Fibroblast of lung (primary cell): ENCODE measurements around the gene PPP1R12A.

Experiments used
- EZH2 ChIP-seq: IDR thresholded peaks from 2 replicates; pipeline ENCODE4 v1.5.1; 2012; ENCODE audit warnings: low read length, control low read depth, mild to moderate bottlenecking; ENCODE audit errors: missing control alignments
- TF ChIP-seq, protein P1 (sequence below), 2 donors: IDR thresholded peaks in 1 of 2; conservative IDR thresholded peaks in 1 of 2; 1 replicate in 1 of 2; 2 replicates in 1 of 2; pipeline ENCODE4 v1.5.1; 2011 to 2012; ENCODE audit warnings: low read length in 2 of 2, control low read depth in 1 of 2, inconsistent platforms in 1 of 2, low read depth in 1 of 2, mild to moderate bottlenecking in 1 of 2

DNA sequence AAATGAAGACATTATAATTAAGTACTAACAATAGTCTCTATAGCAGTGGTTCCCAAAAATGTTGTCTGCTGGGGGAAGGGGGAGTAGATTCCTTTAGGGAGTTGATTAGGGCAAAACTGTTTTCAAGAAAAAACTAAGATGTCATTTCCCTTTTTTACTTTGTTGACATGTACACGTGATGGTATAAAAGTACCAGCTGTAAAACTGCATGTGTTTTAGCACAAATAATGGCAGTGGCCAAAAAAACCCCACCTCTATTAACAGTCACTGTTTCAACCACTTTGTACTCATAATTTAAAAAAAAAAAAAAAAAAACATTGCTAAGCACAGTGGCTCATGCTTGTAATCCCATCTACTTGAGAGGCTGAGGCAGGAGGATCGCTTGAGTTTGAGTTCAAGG lies 61.7 kb downstream of the PPP1R12A start:
- TF ChIP-seq, protein P1, sequence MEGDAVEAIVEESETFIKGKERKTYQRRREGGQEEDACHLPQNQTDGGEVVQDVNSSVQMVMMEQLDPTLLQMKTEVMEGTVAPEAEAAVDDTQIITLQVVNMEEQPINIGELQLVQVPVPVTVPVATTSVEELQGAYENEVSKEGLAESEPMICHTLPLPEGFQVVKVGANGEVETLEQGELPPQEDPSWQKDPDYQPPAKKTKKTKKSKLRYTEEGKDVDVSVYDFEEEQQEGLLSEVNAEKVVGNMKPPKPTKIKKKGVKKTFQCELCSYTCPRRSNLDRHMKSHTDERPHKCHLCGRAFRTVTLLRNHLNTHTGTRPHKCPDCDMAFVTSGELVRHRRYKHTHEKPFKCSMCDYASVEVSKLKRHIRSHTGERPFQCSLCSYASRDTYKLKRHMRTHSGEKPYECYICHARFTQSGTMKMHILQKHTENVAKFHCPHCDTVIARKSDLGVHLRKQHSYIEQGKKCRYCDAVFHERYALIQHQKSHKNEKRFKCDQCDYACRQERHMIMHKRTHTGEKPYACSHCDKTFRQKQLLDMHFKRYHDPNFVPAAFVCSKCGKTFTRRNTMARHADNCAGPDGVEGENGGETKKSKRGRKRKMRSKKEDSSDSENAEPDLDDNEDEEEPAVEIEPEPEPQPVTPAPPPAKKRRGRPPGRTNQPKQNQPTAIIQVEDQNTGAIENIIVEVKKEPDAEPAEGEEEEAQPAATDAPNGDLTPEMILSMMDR (conservative IDR thresholded peaks at IDR 0.05 in 1 of 2, IDR thresholded peaks at IDR 0.05 in 1 of 2; ENCODE audit: low read depth in 1 of 2, low read length in 2 of 2): no peak
- no peak for TF ChIP-seq EZH2
